DMS 273 treated with DMSO at 0.1 percent for 48 hours (cell line): Measurements from ENCODE around the gene GPATCH2.
"Not testable (repeated sequence)": the region's sequence is repeated elsewhere in the genome, so short reads cannot be mapped to it uniquely, and the experiment has no call there.

Source experiments
- DNase-seq: peaks from one replicate; lab custom pipeline; 2025; lab: John Stamatoyannopoulos, UW

Gene GPATCH2

GRCh38 chr1:217630711-217631591, at the start of gene GPATCH2, which contains the start of gene SPATA17:
TSS of gene GPATCH2 (minus strand) at chr1:217631090. CDS start at chr1:217630971, 119 bp downstream.
TSS of gene SPATA17 (plus strand) at chr1:217631344. CDS start at chr1:217631379, 35 bp downstream.
- peak; percentile 82 for DNase-seq

DNA sequence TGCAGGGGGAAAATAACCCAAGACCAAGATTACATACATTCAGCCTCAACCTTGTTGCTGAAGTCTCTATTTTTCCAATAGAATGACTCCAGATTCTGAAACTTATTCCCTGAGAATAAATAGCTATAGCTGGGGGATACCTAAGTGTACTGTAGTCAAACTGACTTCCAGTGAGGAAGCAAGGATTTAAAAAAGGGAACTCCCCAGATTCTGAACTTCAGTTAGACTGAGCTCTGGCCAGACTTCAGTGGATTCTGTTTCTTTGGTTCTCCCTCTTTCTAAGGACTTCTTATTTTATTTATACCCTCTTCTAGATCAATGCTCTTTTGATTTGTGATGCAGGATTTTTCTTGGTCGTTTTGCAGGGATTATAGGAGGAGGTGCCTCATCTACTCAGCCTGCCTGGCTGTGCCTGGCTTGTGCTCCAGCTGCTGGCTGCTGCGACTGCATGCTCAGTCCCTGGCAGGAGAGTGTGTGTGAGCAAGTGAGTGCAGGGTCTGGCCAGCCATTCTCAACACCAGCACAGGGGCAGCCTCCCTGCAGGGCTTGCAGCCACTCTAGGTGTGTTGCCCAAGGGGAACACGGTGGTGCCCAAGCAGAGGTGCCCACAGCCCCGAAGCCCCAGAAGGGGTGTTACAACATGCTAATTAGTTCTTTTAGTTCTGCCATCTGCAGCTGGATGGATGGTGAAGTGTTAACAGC, 43.3 kb upstream of the GPATCH2 start:
- DNase-seq, result no peak

DNA sequence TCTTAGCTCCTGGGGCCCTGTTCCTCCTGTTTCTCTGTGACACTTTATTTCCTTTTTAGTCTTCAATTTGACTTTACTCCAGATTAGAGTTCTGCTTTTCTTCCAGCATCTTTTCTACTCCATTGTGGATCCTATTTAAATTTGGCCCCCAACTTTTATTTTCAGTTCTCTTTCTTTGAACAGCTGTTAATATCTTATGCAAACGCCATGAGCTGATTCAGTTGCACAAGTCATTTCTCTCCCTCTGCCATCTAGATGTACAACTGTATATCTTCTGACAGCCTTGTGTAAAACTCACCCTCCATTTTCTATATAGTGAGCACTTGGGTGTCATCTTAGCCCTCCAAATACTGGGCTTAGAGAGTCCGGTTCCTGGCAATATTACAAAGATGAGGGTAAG, 42.5 kb upstream of the GPATCH2 start:
- no peak for DNase-seq

DNA sequence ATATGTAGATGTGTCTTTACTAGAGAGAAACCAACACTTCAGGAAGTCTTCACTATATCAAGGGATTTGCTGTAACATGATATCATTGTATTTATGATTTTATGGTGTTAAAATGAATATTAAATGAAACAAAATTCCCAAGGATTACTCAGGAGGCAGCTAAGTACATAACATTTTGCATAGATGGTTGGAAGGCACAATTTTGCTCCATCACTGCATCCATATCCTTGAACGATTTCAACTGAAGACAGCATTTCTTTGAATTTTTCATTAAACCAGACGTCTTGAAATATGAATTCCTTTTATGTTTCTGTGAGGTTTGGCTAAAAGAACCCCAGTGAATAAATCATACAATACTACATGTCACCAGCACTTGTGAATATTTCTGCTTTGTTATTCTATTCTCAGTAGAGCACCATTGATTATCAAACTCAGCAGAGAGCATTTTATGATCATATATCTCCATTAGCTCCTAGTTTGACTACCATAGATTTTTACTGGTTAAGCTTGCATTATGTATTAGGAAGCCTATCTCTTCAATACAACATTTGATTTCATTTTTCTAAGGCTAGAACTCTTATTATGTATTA, 37.6 kb upstream of the GPATCH2 start:
- no peak for DNase-seq

GRCh38 chr1:217661407-217661806, 30.5 kb upstream of the GPATCH2 start:
- no peak for DNase-seq

GRCh38 chr1:217660353-217661062, 29.6 kb upstream of the GPATCH2 start:
- no peak for DNase-seq

- no peak for DNase-seq
These were observed 19.8 kb upstream of the GPATCH2 start for GRCh38 chr1:217650674-217651073.

DNA sequence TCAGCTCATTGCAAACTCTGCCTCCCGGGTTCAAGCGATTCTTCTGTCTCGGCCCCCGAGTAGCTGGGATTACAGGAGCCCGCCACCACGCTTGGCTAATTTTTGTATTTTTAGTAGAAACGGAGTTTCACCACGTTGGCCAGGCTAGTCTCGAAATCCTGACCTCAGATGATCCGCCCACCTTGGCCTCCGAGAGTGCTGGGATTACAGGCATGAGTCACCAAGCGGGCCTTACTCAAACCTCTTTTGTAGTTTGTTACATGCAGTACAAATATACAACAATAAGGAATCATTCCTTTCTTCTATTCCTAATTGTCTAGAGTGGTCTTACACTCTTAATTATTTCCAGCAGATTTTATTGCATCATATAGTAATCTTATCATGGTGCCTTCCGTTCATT, 16.9 kb upstream of the GPATCH2 start:
- DNase-seq, result no peak

- no peak for DNase-seq
These were observed 11.6 kb upstream of the GPATCH2 start for GRCh38 chr1:217642455-217642854.

DNA sequence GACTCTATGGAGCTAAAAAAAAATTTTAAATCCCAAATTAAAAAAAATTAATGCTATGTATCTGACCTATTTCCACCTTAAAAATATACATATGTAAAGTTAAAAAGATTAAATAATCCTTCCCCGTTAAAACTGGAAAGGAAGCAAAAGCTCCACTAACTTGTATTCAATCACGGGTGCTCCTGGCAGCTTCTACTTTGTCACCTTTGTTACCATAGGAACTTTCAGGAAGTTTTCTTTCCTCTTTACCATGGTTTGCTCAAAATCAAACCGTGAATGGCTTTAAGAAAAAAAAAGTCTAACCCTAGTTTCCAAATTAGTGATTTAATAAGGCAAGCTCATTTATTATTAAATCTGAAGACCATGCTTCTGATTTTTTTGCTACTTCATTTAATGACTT, 3.5 kb downstream of the GPATCH2 start:
- DNase-seq, result no peak

DNA sequence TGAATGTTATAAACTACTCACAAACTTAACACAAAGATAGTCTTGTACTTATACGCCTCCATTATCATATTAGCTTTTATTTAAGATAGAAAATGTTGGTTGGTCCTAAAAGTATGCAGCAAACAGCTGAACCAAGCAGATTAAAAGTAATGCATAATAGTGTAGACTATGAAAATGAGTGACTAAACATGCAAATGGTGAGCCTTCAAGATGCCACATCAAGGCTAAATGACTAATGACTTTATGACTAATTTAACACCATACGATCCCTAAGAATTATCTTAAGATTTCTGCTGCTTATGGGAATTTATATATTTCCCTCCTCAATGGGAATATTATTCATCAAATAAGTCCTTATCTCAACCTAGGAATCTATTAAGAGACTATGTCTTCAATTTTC, 4.6 kb downstream of the GPATCH2 start:
- DNase-seq, result no peak

DNA sequence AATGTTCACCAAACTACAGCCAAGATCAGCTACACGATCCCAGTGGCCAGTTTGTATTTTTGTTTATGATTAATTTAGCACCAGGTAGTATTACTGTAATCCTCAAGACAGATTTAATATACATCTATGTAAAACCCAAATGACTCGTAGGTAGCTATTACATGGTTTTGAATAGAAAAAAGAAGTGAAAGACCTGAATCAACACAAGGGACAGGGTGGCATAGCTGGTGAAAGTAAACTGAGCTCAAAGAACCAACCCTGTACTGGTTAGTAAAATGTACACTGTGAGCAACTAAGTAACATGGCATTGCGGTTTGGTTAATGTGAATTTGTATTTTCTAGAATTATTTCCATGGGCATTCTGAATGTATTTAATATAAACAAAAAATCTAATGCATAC, 8.8 kb downstream of the GPATCH2 start:
- no peak for DNase-seq

GRCh38 chr1:217620814-217621213, 10.1 kb downstream of the GPATCH2 start:
- DNase-seq, result no peak

DNA sequence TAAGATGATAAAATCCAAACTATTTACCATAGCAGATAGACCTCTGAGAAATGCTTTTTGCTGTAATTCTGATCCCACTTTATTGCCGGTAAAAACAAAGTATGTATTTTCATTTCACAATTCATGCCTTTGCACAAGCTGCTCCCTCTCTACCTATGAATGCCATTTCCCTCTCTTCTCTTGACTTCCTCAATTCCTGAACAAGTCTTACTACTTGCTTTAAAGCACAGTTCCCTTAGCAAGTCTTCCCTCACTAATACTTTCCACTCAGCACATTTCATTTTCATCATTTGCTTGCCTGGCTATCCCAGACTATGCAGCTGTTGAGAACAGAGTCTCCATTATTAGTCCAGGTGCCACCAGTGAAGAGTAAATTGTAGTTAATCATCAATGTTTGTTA, 13.8 kb downstream of the GPATCH2 start:
- no peak for DNase-seq

DNA sequence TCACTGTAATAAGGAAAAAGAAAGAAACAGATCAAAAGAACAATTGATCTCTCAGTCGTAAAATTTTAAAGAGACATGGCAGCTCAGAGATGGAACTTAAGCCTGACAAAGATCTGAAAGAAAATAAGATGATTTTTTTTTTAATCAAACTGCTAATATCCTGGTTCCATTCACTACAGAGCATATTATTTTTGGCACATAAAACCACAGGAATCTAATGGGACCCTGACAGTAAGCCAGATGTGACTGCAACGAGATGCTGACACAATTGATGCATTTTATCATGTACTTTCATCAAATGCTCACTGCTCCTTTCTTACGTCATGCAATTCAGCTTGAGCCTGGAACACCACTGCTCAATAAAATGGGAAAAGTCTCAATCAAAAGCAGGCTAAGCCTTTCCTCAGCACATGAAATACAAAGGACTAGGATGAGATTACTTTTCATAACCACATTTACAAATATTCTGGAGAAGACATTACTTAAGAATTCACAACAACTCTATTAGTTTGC, 16.6 kb downstream of the GPATCH2 start:
- DNase-seq, result no peak

DNA sequence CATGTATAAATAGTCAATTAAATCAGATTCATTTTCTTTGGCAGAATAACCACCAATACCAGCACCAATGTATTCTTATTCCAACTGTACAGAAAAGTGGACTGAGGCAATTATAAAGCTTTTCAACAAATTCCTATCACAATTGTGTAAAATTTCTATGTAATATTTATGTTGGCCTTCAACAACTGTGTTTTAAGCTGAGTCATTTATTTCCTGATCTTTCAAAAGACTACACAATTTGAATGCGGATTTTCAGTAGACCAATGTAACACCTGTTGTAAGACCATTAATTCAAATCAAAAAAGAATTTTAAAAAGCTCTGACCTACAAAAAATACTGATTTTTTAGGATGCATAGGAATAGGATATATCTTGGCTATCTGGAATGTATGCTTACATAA, 25.5 kb downstream of the GPATCH2 start:
- DNase-seq, result no peak

DNA sequence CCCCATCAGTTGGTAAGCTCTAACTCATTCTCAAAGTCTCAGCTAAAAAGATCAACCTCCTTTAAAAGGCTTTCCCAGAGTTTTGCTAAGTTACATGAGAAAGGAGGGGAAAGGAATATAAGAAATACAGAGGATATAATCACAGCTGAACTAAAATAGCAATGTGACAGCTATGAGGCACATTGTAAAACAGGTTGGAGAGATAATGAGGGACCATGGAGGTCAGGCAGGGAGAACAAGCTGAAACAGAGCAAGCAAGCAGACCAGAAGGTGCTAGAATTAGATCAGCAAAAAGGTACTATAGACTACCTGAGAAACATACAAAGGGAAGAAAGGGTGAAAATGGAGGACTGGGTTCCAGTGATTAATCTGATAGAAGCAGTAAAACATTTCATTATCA, 28.5 kb downstream of the GPATCH2 start:
- DNase-seq, result no peak

- no peak for DNase-seq
These were observed 31.7 kb downstream of the GPATCH2 start for GRCh38 chr1:217599154-217599553.

- no peak for DNase-seq
These were observed 40.3 kb downstream of the GPATCH2 start for GRCh38 chr1:217590598-217590997.

DNA sequence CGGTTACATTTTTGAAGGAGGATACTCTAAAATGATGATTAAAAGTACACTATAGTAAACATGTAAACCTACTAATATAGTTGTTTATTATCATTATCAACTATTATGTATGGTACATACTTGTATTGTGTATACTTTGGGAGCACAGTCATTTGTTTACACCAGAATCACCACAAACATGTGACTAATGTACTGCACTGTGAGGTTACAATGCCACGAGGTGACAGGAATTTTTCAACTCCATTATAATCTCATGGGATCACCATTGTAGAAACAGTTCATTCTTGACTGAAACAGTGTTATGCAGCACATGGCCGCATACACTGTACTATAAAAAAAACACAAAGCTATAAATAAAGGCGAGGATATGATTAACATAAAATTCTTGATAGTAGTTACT, 44.3 kb downstream of the GPATCH2 start:
- DNase-seq, result no peak

- DNase-seq, result no peak
These were observed 45.3 kb downstream of the GPATCH2 start for GRCh38 chr1:217585577-217585976.

- DNase-seq, result not testable (repeated sequence)
These were observed 46.5 kb downstream of the GPATCH2 start for GRCh38 chr1:217584286-217584811.
